Keratinocyte (primary cell): ENCODE results near the gene NFYB. TPM values are rescaled to one million over a fixed set of nuclear protein-coding genes. Genes with fewer than 3 reads are reported as not detected.

Experiments used
- DNase-seq: peaks from one replicate; pipeline ENCODE4 v3.0.0-alpha.2; 2011; ENCODE audit warnings: low read depth, missing footprints, low spot score
- FAIRE-seq: peaks from 2 replicates; lab custom pipeline; 2011; peaks lifted over from hg19 to GRCh38; lab: Jason Lieb, UNC
- H2AFZ ChIP-seq: 2 replicates; pipeline ENCODE4 v1.6.0; 2012; ENCODE audit warnings: low read length, control low read depth, inconsistent platforms; ENCODE audit not compliant: control insufficient read depth
- H3K27ac ChIP-seq: 2 replicates; pipeline ENCODE4 v1.5.1; 2011; ENCODE audit warnings: low read length; ENCODE audit not compliant: control insufficient read depth, insufficient read depth
- H3K27me3 ChIP-seq: 3 replicates; pipeline ENCODE4 v1.6.0; 2011; ENCODE audit warnings: low read length; ENCODE audit not compliant: control insufficient read depth, insufficient read depth; ENCODE audit errors: extremely low read depth
- H3K36me3 ChIP-seq, 2 experiments: 2 replicates in 1 of 2; 3 replicates in 1 of 2; pipeline ENCODE4 v1.5.1; 2011; ENCODE audit warnings: low read length in 2 of 2, mild to moderate bottlenecking in 1 of 2; ENCODE audit not compliant: control insufficient read depth in 2 of 2, insufficient read depth in 2 of 2; ENCODE audit errors: extremely low read depth in 1 of 2
- H3K4me1 ChIP-seq: 3 replicates; pipeline ENCODE4 v1.5.1; 2011; ENCODE audit warnings: low read length; ENCODE audit not compliant: control insufficient read depth, insufficient read depth; ENCODE audit errors: extremely low read depth
- H3K4me2 ChIP-seq: 3 replicates; pipeline ENCODE4 v1.6.0; 2011; ENCODE audit warnings: low read depth, low read length; ENCODE audit not compliant: control insufficient read depth, insufficient read depth; ENCODE audit errors: extremely low read depth
- H3K4me3 ChIP-seq, 3 experiments: fragments of 200-600 bp in 1 of 3; sonication (generic) in 1 of 3; 2 replicates in 2 of 3; 3 replicates in 1 of 3; pipeline ENCODE4 v1.5.1; 2011 to 2016; ENCODE audit warnings: low read length in 3 of 3, mild to moderate bottlenecking in 3 of 3, control low read depth in 2 of 3, inconsistent platforms in 1 of 3, low read depth in 1 of 3, mixed read lengths in 1 of 3, mixed run types in 1 of 3, moderate library complexity in 1 of 3; ENCODE audit not compliant: control insufficient read depth in 2 of 3, insufficient read depth in 2 of 3; ENCODE audit errors: extremely low read depth in 1 of 3
- H3K79me2 ChIP-seq: 2 replicates; pipeline ENCODE4 v1.6.0; 2012; ENCODE audit warnings: low read length; ENCODE audit not compliant: control insufficient read depth, insufficient read depth
- H3K9ac ChIP-seq: 3 replicates; pipeline ENCODE4 v1.6.0; 2011; ENCODE audit warnings: low read length; ENCODE audit not compliant: control insufficient read depth, insufficient read depth; ENCODE audit errors: extremely low read depth
- H3K9me1 ChIP-seq: 3 replicates; pipeline ENCODE4 v1.6.0; 2011; ENCODE audit warnings: low read length; ENCODE audit not compliant: control insufficient read depth, insufficient read depth; ENCODE audit errors: extremely low read depth
- H3K9me3 ChIP-seq: 2 replicates; pipeline ENCODE4 v1.5.1; 2012; ENCODE audit warnings: low read depth, low read length; ENCODE audit not compliant: control insufficient read depth
- H4K20me1 ChIP-seq: 3 replicates; pipeline ENCODE4 v1.6.0; 2011; ENCODE audit warnings: low read length; ENCODE audit not compliant: control insufficient read depth, insufficient read depth; ENCODE audit errors: extremely low read depth
- EZH2 ChIP-seq: IDR thresholded peaks from one replicate; pipeline ENCODE4 v1.6.1; 2012; ENCODE audit warnings: inconsistent platforms, mild to moderate bottlenecking, low read length, moderate library complexity
- dilution Hi-C: fragments of 300-500 bp; cut with MboI; formaldehyde crosslinking; loops from one replicate; pipeline ENCODE4 v1.7.0; 2020; ENCODE audit warnings: low sequenced_read_pairs; ENCODE audit not compliant: extremely low pct_ligation_motif_present
- polyA plus RNA-seq, 5 experiments: library from polyadenylated mRNA; depleted of rRNA in 3 of 5; stranded (reverse) in 3 of 5; stranded (forward) in 1 of 5; unstranded in 1 of 5; fragments of >200 nt; gene quantifications; 1 replicate in 1 of 5; 2 replicates in 3 of 5; 3 replicates in 1 of 5; pipeline versions ENCODE4 v1.2.1 to v1.2.3, GENCODE V29; 2011 to 2012; ENCODE audit warnings: missing spikeins in 2 of 5, low read depth in 1 of 5, low replicate concordance in 1 of 5
- TF ChIP-seq, protein P1 (sequence below), 3 experiments: IDR thresholded peaks in 1 of 3; conservative IDR thresholded peaks in 1 of 3; optimal IDR thresholded peaks in 1 of 3; 2 replicates in 2 of 3; 3 replicates in 1 of 3; pipeline versions ENCODE3 to v1.5.1; 2011; ENCODE audit warnings: low read length in 3 of 3, mild to moderate bottlenecking in 3 of 3, moderate library complexity in 2 of 3, control low read depth in 1 of 3, inconsistent platforms in 1 of 3; ENCODE audit not compliant: insufficient read depth in 2 of 3; ENCODE audit errors: extremely low read depth in 1 of 3

Gene NFYB
- polyA plus RNA-seq, 1 donor (not counting 4 experiments of a cell fraction or from before 2014, with no cell fraction given): 22.8 TPM

- TF ChIP-seq, protein P1, sequence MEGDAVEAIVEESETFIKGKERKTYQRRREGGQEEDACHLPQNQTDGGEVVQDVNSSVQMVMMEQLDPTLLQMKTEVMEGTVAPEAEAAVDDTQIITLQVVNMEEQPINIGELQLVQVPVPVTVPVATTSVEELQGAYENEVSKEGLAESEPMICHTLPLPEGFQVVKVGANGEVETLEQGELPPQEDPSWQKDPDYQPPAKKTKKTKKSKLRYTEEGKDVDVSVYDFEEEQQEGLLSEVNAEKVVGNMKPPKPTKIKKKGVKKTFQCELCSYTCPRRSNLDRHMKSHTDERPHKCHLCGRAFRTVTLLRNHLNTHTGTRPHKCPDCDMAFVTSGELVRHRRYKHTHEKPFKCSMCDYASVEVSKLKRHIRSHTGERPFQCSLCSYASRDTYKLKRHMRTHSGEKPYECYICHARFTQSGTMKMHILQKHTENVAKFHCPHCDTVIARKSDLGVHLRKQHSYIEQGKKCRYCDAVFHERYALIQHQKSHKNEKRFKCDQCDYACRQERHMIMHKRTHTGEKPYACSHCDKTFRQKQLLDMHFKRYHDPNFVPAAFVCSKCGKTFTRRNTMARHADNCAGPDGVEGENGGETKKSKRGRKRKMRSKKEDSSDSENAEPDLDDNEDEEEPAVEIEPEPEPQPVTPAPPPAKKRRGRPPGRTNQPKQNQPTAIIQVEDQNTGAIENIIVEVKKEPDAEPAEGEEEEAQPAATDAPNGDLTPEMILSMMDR (optimal IDR thresholded peaks at IDR 0.05 in 1 of 3, IDR thresholded peaks at IDR 0.05 in 1 of 3, conservative IDR thresholded peaks at IDR 0.05 in 1 of 3; ENCODE audit: extremely low read depth in 1 of 3, insufficient read depth in 2 of 3, low read length in 3 of 3): no peak
- no peak for TF ChIP-seq EZH2
- Histone ChIP-seq H3K9me3 (no peaks in the 10 kb centered on the region), H3K9me1 (no peaks in the 10 kb centered on the region), H2AFZ (no peak overlapping the region), H3K27ac (no peak overlapping the region), H3K4me3 (no peak overlapping the region), H4K20me1 (no peaks in the 10 kb centered on the region), H3K27me3 (peaks cover 5% of the 10 kb centered on the region), H3K9ac (no peak overlapping the region), H3K4me1 (no peaks in the 10 kb centered on the region), H3K4me2 (no peak overlapping the region), H3K79me2 (no peaks in the 10 kb centered on the region), H3K36me3 (no peaks in the 10 kb centered on the region)
- DNase-seq (no peak), FAIRE-seq (no peak)
- dilution Hi-C loops: no loop called here
These were observed 9.3 kb upstream of the NFYB start for GRCh38 chr12:104147346-104147745.

GRCh38 chr12:104143918-104144317 lies 5.9 kb upstream of the NFYB start:
- dilution Hi-C loops: no loop called here
- Histone ChIP-seq H3K4me2 (no peak overlapping the region), H3K27ac (no peak overlapping the region), H3K27me3 (peaks cover 5% of the 10 kb centered on the region), H3K9ac (no peak overlapping the region), H3K79me2 (no peaks in the 10 kb centered on the region), H3K4me1 (no peaks in the 10 kb centered on the region), H3K9me1 (no peaks in the 10 kb centered on the region), H3K4me3 (no peak overlapping the region), H3K9me3 (no peaks in the 10 kb centered on the region), H2AFZ (no peak overlapping the region), H3K36me3 (no peaks in the 10 kb centered on the region), H4K20me1 (no peaks in the 10 kb centered on the region)
- DNase-seq: no peak
- TF ChIP-seq EZH2: no peak
- TF ChIP-seq, protein P1 (optimal IDR thresholded peaks at IDR 0.05 in 1 of 3, IDR thresholded peaks at IDR 0.05 in 1 of 3, conservative IDR thresholded peaks at IDR 0.05 in 1 of 3; ENCODE audit: extremely low read depth in 1 of 3, insufficient read depth in 2 of 3, low read length in 3 of 3): no peak
- peak; percentile 5 for FAIRE-seq
